HS-27A (cell line): Measurements from ENCODE around the gene SLC24A4.

ENCODE experiments used
- DNase-seq: peaks from one replicate; pipeline ENCODE4 v3.0.0-alpha.2; 2012; ENCODE audit warnings: low read depth, missing footprints

SLC24A4 gene

DNA sequence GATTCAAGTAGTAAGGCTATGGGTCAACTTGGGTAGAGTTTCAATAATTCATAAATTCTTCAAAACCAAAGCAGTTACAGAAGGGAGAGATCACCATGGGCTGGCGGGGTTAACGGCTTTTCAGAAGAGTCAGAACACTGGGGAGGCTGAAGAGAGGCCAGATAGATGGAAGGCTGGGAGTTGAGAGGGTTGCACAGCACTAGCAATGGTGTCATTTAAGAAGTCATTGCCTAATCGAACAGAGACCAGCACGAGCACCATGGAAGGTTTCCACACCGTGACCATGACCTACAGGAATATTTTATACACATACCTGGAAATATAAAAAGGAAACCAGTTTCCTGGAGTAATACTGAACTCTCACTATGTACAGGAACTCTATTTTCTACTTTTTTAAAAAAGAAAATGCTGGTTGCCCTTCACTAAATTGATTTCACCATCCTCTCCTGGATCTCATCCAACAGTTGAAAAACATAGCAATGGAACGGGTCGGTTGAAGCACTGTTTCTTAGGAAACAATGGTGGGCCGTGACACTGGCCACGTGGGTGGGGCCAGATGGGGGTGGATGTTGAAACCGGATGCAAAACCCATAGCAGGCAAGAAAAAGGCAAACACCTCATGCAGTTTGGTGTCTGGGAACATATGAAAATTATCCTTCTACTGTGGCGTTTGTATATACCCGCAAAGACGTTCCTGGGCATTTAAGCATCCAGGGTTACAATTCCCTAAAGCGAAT lies 152.7 kb downstream of the SLC24A4 start:
- DNase-seq: no peak

DNA sequence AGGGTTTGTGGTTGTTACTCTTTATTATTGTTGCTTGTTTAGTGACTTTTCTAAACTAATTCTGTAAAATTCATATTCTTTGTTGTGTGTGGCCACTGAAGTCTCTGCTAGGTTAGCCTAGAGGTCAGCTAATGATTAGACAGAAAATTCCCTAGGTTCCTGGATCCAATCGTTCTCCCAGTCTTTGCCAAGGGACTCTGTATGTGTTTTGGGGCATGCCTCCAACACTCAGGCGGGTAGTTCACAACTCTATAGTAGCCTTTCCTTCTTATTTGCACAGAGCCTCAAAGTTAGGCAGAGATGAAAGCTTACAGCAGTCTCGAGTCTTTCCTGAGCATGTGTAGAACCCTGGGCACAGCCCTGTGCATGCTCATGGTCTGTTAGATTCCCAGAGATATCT lies 157.9 kb downstream of the SLC24A4 start:
- no peak for DNase-seq

DNA sequence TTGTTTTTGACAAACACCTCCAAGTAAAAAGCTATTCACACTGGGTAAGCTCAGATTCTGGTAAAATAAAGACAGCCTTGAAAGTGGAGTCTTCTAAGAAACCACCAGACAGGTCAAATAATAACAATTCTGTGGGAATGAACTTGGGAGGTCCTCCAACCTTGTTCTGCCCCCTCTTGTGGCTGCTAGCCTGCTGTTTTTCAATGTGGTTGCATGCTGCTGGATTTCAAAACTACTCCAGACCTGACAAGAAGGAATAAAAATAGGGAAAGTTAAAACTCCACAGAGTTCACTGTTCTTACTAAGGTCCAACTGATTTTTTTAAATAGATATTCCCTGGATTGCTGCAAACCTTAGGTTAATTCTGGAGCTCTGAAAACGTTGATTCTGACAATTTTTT lies 158.4 kb downstream of the SLC24A4 start:
- DNase-seq: no peak

DNA sequence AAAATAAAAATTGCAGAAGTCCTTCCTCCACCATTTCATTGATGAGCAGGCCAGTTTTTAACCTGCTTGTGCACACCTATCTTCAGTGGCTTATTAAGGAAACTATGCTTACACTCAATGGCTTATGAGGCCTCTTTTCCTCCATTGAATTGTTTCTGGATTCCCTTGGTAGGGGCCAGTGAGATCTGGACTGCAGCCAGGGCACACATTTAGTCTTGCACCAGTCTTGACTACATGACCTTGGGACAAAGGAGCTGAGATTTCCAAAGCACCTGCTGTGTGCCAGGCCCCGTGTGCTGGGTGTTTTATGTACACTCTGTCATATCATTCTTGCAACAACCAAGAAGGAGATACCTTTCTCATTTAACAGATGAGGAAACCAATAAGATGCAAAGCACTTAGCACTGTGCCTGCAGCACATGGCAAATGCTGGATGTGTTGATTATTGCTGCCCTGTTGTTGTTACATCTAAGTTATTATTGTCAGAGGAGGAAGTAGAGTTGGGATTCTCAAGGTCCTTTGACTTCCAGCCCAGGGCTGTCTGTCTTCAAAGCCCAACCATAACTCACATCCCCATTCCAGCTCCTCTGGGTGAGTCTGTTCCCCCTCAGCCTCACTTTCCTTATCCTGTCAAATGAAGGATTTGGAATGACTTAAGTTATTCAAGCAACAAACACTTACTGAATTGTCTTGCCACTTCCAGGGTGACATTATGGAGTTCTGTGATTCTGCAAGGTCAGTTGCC lies 159.0 kb downstream of the SLC24A4 start:
- DNase-seq: no peak

DNA sequence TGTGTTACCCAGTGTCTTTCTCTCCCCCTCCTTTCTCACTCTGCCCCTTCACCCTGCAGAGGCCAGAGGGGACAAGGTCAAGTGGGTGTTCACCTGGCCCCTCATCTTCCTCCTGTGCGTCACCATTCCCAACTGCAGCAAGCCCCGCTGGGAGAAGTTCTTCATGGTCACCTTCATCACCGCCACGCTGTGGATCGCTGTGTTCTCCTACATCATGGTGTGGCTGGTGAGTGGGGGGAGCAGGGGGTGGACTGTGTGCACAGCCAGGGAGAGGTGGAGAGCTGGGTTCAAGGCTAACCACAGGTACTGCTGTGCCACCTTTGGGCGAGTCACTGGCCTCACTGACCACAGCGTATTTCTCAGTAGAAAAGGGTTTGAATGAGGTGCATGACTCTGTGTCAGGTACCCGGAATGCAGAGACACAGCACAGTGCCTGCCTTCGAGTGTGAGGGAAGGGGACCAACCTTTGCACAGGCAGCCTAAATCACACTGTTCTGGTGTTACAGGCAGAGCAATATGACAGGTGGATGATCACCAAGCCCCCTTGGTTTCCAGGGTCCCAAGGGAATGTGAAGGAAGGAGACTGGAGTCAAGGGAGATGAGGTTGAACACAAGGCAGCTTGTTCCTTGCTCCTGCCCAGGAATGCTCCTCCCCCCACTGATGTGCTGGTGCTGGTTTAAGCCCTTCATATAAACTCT lies 159.8 kb downstream of the SLC24A4 start:
- no peak for DNase-seq

DNA sequence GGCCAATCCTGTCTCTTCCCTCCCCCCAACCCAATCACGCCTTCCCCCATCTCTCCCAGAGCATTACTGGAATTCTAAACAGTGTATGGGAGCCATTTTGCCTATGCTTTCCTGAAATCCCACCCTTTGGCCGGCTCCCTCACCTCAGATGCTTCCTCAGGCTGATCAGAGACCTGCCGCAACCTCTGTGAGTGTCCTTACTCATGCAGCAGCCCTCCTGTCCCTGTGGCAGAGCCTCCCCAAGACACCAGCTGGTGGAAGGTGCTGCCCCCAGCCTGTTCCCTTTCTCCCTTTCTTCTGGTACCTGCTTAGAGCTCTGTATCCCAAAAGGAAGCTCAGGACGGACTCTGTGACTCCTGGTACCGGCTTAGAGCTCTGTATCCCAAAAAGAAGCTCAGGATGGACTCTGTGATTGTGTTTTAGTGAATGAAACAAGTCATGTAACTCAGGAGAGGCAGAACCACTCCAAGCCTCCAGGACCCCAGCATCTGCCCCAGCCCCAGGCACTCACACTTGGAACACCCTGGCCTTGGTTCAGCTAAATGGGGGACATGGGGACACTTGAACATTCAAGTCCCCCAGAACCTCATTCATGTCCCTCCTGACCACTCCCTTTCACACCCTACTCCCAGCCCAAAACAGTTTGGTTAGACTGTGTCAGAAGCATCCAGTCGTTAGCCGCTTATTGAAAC lies 161.3 kb downstream of the SLC24A4 start:
- no peak for DNase-seq

DNA sequence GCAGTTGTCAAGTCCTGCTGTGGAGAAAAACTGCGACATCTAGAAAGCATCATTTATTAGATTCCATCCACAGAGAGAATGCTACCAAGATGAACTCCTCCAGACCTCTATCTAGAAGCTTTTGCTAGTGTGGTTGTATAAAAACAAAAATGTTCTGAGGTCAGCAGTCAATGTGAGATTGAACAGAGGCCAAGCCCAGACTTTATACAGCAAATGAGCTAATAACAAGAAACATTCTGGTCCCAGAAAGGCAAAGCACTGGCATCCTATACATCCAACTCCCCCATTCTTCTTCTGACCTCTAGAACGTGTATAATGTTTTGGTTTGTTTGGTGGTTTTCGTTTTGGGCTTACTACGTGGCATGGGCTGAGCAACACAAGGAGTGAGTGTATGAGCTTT lies 163.9 kb downstream of the SLC24A4 start:
- DNase-seq: no peak

DNA sequence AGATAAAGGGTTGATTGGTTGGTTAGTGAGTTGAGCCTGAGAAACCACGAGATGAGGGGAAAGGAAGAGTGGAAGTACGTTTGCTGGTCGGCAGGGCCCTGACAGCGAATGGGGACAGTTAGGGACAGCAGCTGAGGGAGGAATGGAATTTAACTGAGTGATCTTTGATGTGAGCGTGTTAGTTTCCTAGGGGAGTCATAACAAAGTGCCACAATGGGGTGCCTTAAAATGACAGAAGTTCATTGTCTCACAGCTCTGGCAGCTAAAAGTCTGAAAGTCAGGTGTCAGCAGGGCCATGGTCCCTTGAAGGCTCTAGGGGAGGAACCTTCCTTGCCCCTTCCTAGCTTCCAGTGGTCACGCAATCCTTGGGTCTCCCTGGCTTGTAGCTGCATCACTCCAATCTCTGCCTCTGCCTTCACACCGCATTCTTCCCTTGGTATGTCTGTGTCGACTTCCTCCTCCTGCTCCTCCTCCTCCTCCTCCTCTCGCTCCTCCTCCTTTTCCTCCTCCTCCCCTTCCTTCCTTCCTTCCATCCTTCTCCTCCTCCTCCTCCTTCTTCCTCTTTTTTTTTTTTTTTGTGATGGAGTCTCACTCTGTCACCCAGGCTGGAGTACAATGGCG lies 164.7 kb downstream of the SLC24A4 start:
- no peak for DNase-seq

DNA sequence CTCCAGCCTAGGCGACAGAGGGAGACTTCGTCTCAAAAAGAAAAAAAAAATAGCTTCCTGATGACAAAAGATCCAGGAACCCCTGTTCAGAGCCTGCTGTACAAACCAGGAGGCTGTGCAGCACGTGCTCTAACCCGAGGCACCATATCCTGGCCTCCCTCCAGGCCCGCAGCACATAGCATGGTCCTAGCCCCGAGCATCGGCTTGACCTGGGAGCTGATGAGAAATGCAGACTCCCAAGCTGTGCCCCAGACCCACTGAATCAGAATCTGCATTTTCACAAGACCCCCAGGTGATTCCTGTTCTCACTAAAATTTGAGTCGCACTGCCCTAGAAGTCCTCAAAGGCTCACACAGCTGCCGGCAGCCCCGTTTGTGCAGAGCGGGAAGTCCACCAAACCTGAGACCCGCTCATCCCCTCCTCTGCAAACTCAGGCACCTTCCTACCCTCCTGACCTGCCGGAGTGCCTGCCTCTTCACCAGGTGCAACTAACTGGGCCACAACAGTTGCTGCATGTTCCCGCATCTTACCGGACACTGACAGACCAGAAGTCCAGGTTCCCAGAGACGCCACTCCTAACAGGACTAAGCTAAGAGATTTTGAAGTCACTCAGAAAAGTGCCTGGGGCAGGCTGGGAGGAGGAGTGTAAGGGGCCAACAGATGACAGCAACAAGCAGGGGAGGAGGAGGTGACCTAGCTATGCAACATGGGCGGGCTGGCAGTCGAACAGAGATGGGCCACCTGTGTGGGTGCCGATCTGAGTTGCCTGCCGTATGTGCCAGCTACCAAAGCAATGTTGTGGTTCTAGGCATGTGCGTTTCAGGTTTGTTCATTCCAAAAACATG lies 166.7 kb downstream of the SLC24A4 start:
- no peak for DNase-seq

DNA sequence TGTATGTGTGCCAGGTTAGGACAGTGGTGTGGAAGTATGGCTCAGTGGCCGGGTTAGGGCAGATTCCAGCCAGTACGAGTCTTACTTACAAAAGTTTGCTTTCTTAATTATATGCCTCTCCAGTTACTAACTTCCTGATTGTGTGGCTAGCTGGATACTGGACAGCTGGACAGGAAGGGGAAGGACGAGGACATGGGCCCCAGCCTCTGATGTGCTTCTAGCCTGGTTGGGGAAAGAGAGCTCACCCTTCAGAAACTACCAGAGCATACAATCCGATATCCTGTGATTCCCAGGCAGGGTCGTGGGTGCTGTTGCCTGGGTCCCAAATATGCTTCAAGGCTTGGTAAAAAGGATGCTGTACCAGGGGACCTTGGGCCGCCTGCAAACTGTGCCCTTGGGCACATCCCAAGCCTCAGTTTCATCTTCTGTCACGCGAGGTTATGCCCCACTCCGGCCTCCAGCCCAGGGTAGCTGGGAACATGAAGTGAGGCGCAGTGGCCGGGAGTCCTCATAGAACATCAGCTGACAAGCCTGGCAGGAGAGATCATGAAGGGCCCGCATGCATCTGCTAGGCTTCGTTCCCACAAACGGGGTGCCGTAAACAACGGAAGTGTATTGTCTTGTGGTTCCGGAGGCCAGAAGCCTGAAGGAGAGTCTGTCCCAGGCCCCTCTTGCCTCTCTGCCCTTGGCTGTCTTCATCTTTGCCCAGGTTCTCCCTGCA lies 167.4 kb downstream of the SLC24A4 start:
- DNase-seq: no peak

DNA sequence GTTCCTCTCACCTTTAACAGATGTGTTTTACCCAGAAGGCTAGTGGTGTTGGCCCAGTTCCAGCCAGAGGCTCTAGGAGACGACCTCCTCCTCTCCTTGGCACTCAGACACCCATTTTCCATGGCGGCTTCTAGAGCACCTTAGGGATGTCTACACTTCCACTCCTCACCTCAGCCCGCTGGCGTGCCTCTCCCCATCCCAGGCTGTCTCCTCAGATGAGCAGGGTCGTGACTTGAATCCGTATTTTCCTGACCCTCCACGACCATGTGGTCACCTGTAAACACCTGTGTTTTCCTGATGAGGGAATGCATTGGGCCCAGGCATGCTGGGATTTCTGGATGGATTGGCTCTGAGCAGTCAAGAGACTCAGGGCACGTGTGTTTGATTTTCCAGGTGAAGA lies 168.8 kb downstream of the SLC24A4 start:
- no peak for DNase-seq

DNA sequence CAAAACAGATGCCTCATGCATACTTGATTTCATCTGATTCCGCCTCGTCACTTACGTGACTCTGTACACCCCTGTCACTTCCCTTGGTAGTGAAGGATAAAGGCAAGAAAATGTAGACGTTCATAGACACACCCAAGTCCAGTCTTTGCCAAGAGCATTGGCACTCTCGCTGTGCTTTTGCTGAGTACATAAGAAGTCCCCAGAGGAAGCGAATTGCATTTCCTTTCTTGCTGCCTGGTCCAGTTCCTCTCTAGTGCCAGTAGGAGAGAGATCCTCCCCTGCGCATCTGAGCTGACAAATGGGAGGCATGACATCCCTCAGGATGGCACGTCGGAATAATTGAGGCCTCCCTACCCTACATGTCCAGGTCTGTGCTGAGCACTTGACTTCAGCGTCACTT lies 169.3 kb downstream of the SLC24A4 start:
- no peak for DNase-seq

DNA sequence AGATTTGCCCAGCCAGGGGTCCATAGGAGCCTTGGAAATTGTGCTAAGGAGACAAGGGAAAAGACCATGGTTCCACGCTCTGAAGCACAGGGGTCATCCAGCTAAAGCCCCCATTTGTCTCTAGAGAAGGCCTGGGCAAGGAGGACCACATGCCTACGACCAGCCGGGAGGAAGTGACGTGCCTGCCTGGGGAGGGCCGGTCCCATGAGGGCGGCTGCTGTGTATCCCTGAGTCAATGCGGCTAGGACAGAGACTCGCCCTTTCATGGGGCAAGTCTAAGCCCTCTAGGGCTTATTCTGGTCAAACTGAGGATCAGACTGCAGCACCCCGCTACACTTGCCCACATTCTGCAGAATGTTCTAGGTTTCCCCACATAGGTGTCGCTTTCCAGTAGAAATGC lies 170.1 kb downstream of the SLC24A4 start:
- no peak for DNase-seq

DNA sequence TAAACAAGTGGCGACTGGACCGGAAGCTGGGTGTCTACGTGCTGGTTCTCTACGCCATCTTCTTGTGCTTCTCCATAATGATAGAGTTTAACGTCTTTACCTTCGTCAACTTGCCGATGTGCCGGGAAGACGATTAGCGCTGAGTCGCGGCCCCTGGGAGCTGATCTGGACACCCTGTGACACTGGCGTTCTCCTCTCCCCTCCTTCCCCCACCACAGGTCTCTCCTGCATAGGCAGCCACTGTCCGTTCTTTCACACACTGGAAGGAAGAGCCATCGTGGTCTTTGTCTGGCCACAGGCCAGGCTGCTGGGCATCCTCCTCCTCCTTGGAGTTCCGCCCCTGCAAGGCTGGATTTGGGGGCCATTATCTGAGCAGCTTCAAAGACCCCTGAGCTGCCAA lies 170.5 kb downstream of the SLC24A4 start:
- DNase-seq: no peak

DNA sequence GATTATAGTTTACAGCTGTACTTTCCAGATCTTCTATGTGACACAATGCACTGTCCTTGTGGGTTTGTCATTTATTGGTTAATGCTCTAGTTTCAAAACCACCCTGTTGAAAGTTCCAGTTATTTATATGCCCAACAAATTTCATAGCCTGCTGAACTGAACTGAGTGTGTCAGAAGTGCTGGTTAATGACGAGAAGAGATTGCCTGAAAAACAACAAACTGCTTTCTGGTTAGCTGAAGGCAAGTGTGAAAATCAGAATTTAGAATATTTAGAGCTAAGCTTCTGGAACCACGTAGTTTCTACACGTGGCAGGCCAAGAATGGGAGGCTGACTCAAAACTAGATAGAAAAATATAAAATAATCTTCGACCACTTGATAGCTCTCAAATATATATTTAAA lies 171.5 kb downstream of the SLC24A4 start:
- no peak for DNase-seq

DNA sequence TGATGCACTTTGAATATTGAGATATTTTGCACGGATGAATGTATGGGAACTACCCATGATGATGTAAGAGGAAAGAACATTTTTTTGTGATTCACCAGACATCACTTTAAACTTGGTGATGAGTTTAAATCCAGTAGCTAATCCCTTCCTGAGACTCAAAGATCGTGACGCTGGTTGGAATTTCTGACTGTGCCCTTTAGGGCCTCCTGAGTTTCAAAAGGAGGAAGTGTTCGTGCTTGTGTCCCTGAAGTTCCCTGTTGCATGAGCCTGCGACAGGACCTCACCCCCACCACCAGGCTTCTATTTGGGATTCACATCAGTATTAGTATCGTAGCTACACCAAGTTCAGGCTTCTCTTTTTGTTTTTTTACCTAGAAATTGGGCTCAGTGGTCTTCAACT lies 172.1 kb downstream of the SLC24A4 start:
- no peak for DNase-seq

DNA sequence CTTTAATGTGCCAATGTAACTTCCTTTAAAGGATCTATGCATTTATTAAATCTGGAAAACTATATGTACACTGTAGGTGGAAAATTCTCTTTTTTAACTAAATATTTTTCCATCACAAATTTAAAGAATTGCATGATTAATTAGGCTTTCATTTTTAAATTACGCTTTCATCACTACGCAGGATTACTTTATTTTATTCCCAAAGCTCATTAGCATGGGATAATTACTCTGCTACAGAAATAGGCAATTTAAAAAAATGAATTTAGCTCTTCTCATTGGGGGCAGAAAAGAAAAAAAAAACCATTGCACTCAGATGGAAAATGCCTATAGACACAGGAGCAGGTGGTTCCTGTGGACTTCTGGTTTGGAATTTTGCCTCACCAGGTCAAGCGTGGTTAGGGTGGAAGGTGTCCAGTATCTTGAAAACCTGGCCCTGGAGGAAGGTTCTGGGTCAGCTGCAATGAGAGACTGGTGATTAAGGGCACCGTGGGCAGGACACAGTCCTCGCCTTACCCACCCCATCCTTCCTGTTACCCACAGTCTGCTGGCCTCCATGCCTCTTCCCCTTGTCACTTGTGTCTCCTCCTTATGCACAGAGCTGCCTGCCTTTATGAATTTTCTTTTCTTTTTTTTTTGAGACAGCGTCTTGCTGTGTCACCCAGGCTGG lies 173.4 kb downstream of the SLC24A4 start:
- no peak for DNase-seq

DNA sequence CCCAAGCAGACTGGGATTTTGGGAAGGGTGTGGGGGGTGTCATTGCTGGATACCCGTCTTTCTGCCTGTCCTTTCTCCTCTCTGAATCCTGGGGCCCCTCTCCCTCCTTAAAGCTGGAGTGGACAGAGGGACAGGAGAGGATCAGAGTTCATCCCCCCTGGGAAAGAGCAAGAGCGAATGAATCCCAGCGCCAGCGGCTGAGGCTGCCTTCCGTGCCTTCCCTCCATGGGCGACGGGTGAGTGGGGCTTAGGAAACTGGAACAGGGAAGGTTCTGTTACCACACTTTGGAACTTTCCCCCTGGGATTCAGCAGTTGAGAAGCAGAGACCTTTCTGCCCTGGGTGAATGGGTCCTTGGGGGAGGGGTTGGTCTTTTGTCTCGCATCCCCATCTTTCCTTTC lies 174.4 kb downstream of the SLC24A4 start:
- DNase-seq: no peak

DNA sequence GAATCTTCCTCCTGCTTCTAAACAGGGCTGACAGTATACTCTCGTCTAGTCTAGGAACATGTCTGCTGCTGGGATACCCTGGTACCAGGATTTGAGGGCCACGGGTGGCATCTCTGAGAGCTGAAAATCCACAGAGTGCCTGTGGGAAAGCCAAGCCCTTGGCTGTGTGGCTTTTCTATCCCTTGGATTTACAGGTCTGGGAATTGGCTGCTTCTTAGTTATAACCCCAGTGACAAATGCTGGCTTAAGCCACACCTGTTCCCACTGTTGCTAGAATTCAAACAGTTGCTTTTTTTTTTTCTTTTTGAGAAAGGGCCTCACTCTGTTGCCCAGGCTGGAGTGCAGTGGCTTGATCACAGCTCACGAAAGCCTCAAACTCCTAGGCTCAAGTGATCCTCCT lies 176.3 kb downstream of the SLC24A4 start:
- no peak for DNase-seq

DNA sequence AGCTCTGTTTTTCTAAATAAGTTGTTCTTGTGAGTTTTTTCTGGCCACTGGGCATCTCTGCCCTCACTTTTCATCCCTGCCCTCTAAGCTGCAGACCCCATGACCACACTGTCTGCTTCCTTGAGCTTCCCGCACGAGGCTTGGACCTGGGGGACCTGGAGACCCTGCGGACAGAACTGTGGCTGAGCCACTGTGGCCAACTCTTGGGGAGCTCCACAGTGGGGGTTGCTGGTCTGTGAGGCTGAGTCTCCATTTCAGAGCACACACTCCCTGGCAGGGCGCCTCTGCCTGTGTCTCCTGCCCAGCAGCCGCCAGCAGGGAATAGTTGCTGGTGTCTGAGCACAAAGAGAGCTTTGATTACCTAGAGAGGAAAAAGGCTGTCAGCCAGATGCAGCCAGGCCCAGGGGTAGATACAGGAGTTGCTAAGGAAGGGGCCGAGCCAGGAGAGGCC lies 177.6 kb downstream of the SLC24A4 start:
- no peak for DNase-seq
